ENCODE results near the gene TMEM80.
"Not testable (repeated sequence)": the region's sequence is repeated elsewhere in the genome, so short reads cannot be mapped to it uniquely, and the experiment has no call there.

The TMEM80 gene

GRCh38 chr11:695538-696248, at the start of gene TMEM80:
Gene TMEM80, plus strand, starts transcription at chr11:695816. Its CDS starts 12 bp downstream, at chr11:695828.
- DNase-seq = peak; percentile 100

DNA sequence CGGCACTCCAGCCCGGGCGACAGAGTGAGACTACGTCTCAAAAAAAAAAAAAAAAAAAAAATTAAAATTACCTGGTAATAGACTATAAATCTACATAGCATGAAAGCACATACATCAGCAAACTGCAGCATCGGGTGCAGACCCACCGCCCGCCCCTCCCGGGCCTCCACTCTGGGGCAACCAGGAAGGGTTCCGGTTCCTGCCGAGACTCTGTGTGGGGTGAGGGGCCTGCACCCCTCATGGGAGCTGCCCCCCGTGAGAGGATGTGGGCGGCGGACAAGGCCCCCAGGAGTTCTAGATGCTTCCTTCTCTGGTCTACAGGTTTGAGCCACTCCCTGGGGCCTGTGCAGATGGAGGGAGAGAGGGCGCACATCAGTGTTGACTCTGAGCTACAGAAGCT, 49.4 kb upstream of the TMEM80 start:
- no peak for DNase-seq

- DNase-seq = not testable (repeated sequence)
These were observed 47.9 kb upstream of the TMEM80 start for GRCh38 chr11:647672-648158.

GRCh38 chr11:650482-650881, 45.1 kb upstream of the TMEM80 start:
- DNase-seq = no peak

DNA sequence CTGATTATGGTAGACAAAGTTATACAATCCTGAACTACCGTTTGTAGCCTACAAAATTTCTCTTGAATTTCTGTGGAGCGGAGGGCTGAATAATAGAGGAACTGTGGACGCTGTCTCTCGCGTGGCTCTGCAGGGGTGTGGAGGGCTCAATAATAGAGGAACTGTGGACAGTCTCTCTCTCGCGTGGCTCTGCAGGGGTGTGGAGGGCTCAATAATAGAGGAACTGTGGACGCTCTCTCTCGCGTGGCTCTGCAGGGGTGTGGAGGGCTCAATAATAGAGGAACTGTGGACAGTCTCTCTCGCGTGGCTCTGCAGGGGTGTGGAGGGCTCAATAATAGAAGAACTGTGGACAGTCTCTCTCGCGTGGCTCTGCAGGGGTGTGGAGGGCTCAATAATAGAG, 42.5 kb upstream of the TMEM80 start:
- DNase-seq = not testable (repeated sequence)

DNA sequence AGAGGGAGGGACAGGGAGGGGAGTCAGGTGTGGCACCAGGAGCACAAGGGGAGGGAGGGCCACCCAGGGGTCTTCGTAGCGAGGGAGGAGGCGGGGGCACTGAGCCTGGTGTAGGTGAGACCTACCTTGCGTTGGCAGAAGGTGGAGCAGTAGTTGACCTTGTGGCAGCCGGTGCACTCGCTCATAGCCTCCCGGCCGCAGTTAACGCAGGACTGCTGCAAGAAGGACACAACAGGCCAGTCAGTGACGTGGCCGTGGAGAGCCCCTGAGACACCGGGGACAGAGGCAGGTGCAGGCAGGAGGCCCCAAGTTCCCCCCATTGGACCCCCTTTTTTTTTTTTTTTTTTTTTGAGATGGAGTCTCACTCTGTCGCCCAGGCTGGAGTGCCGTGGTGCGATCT, 41.8 kb upstream of the TMEM80 start:
- DNase-seq = no peak

GRCh38 chr11:654444-654843, 41.2 kb upstream of the TMEM80 start:
- DNase-seq = not testable (repeated sequence)

GRCh38 chr11:655036-655726, 40.4 kb upstream of the TMEM80 start:
- peak; percentile 93 for DNase-seq

DNA sequence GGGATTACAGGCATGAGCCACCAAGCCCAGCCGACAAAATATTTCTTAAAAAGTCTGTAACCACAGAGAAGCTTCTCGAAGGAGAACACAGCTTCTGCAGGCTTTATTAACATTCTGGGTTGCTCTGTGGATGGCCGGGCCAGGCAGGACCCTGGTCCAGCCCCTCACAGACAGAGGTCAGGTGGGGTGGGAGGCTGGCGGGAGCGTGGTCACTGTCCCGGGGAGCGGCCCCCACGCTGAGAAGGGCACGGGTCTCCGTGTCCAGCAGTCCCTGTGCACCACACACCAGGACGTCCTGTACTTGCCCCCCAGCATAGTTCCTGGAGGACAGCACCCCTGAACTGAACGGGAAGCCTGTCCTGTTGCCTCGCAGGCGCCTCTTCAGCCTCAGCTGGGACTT, 39.2 kb upstream of the TMEM80 start:
- DNase-seq = no peak

- no peak for DNase-seq
These were observed 38.8 kb upstream of the TMEM80 start for GRCh38 chr11:656866-657265.

DNA sequence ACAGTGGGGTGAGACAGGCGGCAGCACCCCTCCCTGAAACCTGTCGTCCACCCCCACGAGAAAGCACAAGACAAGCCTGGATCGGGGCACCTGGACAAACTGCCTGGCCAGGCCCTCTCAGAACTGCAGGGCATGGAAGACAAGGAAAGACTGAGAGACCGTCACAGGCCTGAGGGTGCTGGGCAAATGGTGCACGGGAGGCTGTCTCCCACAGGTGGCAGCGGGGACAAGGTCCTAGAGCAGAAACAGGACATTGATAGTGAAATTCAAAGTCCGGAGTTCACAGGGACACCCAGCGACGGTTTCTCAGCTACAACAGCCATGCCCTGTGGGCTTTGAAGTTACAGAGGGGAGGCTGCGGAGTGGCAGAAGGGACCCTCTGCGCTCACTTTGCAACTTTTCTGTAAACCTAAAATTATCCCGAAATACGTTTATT, 37.9 kb upstream of the TMEM80 start:
- DNase-seq = no peak

- no peak for DNase-seq
These were observed 36.0 kb upstream of the TMEM80 start for GRCh38 chr11:659532-660085.

DNA sequence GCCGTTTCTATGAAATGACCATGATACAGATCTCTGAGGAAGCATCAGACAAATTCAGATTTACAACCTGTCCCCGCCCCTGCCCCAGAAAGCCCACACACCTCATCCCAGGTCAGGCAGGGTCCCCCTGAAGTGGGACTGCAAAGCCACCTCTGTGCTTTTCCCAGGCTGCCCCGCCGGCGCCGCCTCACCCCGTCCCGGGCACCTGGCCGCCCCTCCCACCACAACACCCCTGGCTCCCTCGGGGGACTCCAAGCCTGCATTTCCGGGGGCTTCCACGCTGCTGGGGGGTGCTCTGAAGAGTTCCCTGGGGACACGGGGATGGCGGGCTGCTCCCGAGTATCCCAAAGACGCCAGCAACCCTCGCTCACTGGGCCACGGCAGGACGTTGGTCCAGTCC, 35.3 kb upstream of the TMEM80 start:
- DNase-seq = no peak

DNA sequence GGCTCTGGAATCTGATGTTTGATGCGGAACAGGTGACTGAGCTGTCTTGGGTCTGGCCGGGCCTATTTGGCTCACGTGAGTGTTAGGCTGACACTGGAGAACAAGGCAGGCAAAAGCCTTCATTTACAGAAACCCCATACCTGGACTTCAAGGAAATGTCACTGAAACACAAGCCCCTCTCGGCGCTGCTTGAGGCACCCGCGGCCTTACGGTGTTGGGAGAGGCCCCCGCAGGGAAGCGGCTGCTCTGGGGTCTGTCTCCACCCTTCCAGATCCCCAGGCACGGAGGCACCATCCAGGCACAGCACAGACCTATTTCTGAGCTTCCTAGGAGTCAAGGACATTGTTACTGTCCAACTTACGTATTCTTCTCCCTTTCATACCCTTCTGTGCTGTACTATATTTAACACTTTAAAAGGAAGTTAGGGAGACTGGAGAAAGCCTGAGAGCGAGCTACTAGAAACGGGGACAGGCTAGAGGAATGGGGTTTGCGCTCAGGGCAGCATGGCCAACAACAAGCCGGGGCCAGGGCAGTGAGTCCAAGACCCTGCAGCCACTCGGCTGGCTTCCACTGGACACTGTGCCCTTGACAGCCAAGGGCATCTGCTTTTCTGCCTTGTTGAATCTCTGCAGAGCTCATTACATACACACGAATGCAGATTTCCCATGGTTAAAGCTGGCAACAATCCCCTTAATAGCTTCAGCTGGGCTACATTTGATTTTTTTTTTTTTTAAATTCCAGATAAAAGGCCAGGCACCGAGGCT, 34.8 kb upstream of the TMEM80 start:
- no peak for DNase-seq

DNA sequence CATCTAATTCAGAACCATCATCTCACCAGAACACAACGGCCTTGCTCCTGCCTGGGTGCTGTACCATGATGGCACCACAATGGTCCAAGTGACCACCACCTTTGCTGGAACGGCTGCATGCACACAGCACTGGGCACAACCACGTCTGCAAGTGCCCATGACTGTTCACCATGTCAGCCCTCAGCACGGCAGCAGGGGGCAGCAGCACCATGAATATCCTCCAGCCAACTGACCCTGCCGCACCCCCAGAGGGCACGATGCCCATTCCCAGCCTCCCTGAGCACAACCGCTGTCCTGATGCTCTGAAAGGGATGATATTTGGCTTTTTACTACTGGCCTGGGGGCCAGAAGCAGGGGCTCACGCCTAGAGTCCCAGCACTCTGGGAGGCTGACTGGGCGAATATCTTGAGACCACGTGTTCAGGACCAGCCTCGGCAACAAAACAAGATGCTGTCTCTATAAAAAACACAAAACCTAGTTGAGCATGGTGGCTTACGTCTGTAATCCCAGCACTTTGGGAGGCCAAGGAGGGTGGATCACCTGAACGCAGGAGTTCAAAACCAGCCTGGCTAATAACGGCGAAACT, 32.8 kb upstream of the TMEM80 start:
- peak; percentile 80 for DNase-seq

GRCh38 chr11:665062-665703, 30.4 kb upstream of the TMEM80 start:
- no peak for DNase-seq

DNA sequence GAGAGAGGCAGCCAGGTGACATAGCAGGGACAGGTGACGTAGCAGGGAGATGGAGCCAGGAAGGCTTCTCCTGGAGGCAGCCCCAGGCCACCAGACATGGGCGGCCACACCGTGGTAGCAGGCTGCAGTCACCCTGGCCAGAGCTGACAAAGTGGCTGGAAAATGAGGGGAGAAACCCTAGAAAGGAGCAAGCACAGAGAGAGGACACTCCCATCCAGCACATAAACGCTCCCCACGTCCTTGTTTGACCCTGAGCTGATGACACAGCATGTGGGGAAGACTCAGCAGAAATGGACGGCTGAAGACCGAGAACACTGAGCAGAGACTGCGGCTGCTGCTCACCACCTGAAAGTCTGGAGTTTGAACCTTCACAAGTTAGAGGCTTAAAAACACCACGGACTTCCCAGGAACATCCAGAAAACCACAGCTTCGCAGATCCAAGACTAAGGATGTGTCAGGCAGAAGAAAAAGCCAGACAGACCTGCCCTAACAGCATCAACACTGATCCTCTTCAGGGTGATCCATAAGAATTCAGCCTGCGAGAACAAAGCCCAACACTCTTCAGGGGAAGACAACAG, 29.8 kb upstream of the TMEM80 start:
- no peak for DNase-seq

DNA sequence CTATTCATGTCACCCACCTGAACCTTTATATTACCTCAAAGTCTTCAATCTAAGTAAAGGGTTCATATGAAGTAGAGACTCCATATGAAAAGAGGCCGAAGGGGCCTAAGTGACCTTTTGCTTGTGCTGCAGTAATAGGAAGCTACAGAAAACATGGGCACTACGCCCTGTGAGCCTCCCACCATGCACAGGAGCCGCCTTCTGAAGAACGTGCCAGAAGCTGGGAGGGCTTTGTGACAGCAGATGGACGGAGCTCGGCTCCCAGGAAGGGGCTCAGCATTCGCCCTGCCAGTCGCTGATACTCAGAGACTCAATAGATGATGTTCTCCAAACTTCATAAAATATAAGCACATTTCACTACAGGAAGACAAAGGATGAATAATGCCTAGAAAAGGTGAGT, 21.8 kb upstream of the TMEM80 start:
- no peak for DNase-seq

- DNase-seq = no peak
These were observed 21.2 kb upstream of the TMEM80 start for GRCh38 chr11:674406-674805.

GRCh38 chr11:678297-678696, 17.3 kb upstream of the TMEM80 start:
- no peak for DNase-seq

GRCh38 chr11:679271-680207, 16.1 kb upstream of the TMEM80 start:
- DNase-seq = no peak
